IMR-90 (cell line): Measurements from ENCODE around the gene PPP1R37. TPM values are rescaled to one million over a fixed set of nuclear protein-coding genes. Genes with fewer than 3 reads are reported as not detected.

ENCODE experiments used
- ATAC-seq: fragments of 200-7000 bp; cut with Tn5 transposase; 2 replicates; pipeline ENCODE4 v1.9.1; 2020; ENCODE audit warnings: low read depth, mild to moderate bottlenecking, moderate library complexity
- BruUV-seq: library from RNA; stranded (reverse); fragments of 400-500 nt; replicated peaks from 2 replicates; lab custom pipeline; 2021; lab: Mats Ljungman, UMichigan
- CTCF ChIA-PET: fragments of 300-600 bp; formaldehyde crosslinking; extraction: SDS; loops from one replicate; lab custom pipeline; 2021; ENCODE audit warnings: antibody characterized with exemption; lab: Yijun Ruan, JAX
- POLR2A ChIA-PET: fragments of 300-600 bp; sonication (Branson Sonifier 250); formaldehyde crosslinking; loops from one replicate; lab custom pipeline; 2022; ENCODE audit warnings: antibody characterized with exemption; ENCODE audit not compliant: unreplicated experiment; lab: Charles Lee
- DNase-seq: peaks from one replicate; pipeline ENCODE4 v3.0.0; 2013
- H2AFZ ChIP-seq: replicated peaks from 2 replicates; pipeline ENCODE3; 2013; ENCODE audit warnings: low read length, mild to moderate bottlenecking; ENCODE audit not compliant: poor library complexity
- H2AK5ac ChIP-seq: 2 replicates; pipeline ENCODE4 v1.6.1; 2013; ENCODE audit warnings: low read depth, low read length, inconsistent platforms
- H2AK9ac ChIP-seq: replicated peaks from 2 replicates; pipeline ENCODE3; 2013; ENCODE audit warnings: mild to moderate bottlenecking, low read depth, low read length, moderate library complexity; ENCODE audit not compliant: poor library complexity
- H2BK120ac ChIP-seq: 2 replicates; pipeline ENCODE4 v1.6.1; 2013; ENCODE audit warnings: low read depth, low read length, inconsistent platforms
- H2BK15ac ChIP-seq: 3 replicates; pipeline ENCODE4 v1.6.1; 2013; ENCODE audit warnings: low read depth, low read length, inconsistent platforms
- H2BK20ac ChIP-seq: 2 replicates; pipeline ENCODE4 v1.6.1; 2013; ENCODE audit warnings: low read depth, mild to moderate bottlenecking, inconsistent platforms, low read length, moderate library complexity
- H2BK5ac ChIP-seq: 2 replicates; pipeline ENCODE4 v1.6.1; 2013; ENCODE audit warnings: mild to moderate bottlenecking, low read depth, low read length, inconsistent platforms; ENCODE audit not compliant: poor library complexity, severe bottlenecking
- H3K14ac ChIP-seq: replicated peaks from 2 replicates; pipeline ENCODE4 v1.6.1; 2013; ENCODE audit warnings: low read depth, low read length, inconsistent platforms
- H3K18ac ChIP-seq: 2 replicates; pipeline ENCODE4 v1.6.1; 2013; ENCODE audit warnings: low read depth, low read length, control low read depth
- H3K23ac ChIP-seq: 2 replicates; pipeline ENCODE4 v1.6.1; 2013; ENCODE audit warnings: low read depth, low read length, inconsistent platforms
- H3K27ac ChIP-seq: 2 replicates; pipeline ENCODE4 v1.5.1; 2013; ENCODE audit warnings: mild to moderate bottlenecking, control low read depth, low read length; ENCODE audit not compliant: insufficient read depth
- H3K27me3 ChIP-seq: 2 replicates; pipeline ENCODE4 v1.6.1; 2013; ENCODE audit warnings: low read length; ENCODE audit not compliant: control insufficient read depth, insufficient read depth
- H3K36me3 ChIP-seq: 2 replicates; pipeline ENCODE4 v1.6.1; 2013; ENCODE audit warnings: low read length, mixed read lengths; ENCODE audit not compliant: control insufficient read depth, insufficient read depth
- H3K4ac ChIP-seq: 2 replicates; pipeline ENCODE4 v1.6.1; 2013; ENCODE audit warnings: low read depth, low read length, inconsistent platforms
- H3K4me1 ChIP-seq: 2 replicates; pipeline ENCODE4 v1.6.1; 2013; ENCODE audit warnings: low read length, mixed read lengths; ENCODE audit not compliant: control insufficient read depth, insufficient read depth
- H3K4me2 ChIP-seq: 2 replicates; pipeline ENCODE4 v1.6.1; 2013; ENCODE audit warnings: low read depth, mild to moderate bottlenecking, control low read depth, low read length, moderate library complexity
- H3K4me3 ChIP-seq: 2 replicates; pipeline ENCODE4 v1.5.1; 2013; ENCODE audit warnings: low read depth, mild to moderate bottlenecking, control low read depth, low read length, moderate library complexity; ENCODE audit not compliant: insufficient read depth
- H3K56ac ChIP-seq: 2 replicates; pipeline ENCODE4 v1.6.1; 2013; ENCODE audit warnings: low read length, inconsistent platforms; ENCODE audit not compliant: insufficient read depth; ENCODE audit errors: extremely low read depth
- H3K79me1 ChIP-seq, 2 experiments: 2 replicates each; pipeline ENCODE4 v1.6.1; 2013; ENCODE audit warnings: low read length in 2 of 2, inconsistent platforms in 1 of 2, low read depth in 1 of 2
- H3K9ac ChIP-seq: 2 replicates; pipeline ENCODE4 v1.6.1; 2013; ENCODE audit warnings: low read depth, low read length, control low read depth
- H3K9me1 ChIP-seq: 2 replicates; pipeline ENCODE4 v1.6.1; 2013; ENCODE audit warnings: low read length, inconsistent platforms; ENCODE audit not compliant: insufficient read depth
- H3K9me3 ChIP-seq: 2 replicates; pipeline ENCODE4 v1.6.1; 2013; ENCODE audit warnings: low read length; ENCODE audit not compliant: control insufficient read depth, insufficient read depth
- H4K20me1 ChIP-seq: 2 replicates; pipeline ENCODE4 v1.6.1; 2013; ENCODE audit warnings: low read length, inconsistent platforms; ENCODE audit not compliant: insufficient read depth
- H4K5ac ChIP-seq: 2 replicates; pipeline ENCODE4 v1.6.1; 2013; ENCODE audit warnings: mild to moderate bottlenecking, low read depth, low read length, control low read depth
- H4K8ac ChIP-seq, 2 experiments: 2 replicates each; pipeline ENCODE4 v1.6.1; 2013; ENCODE audit warnings: low read depth in 2 of 2, low read length in 2 of 2, control low read depth in 1 of 2, inconsistent platforms in 1 of 2
- H4K91ac ChIP-seq: 2 replicates; pipeline ENCODE4 v1.6.1; 2013; ENCODE audit warnings: low read depth, low read length, inconsistent platforms; ENCODE audit not compliant: insufficient read depth
- CEBPB ChIP-seq: IDR thresholded peaks from 2 replicates; pipeline ENCODE4 v1.6.1; 2012; ENCODE audit warnings: low read depth, low read length, improper control_type of control experiment
- CHD1 ChIP-seq: IDR thresholded peaks from 2 replicates; pipeline ENCODE4 v1.6.1; 2012; ENCODE audit warnings: low read depth, low read length, improper control_type of control experiment
- FOS ChIP-seq: fragments of 150-350 bp; IDR thresholded peaks from 2 replicates; pipeline ENCODE4 v1.6.1; 2016; ENCODE audit warnings: low read depth, low read length
- MAFK ChIP-seq: IDR thresholded peaks from 2 replicates; pipeline ENCODE4 v1.6.1; 2012; ENCODE audit warnings: low read depth, low read length, improper control_type of control experiment
- MAZ ChIP-seq: IDR thresholded peaks from 2 replicates; pipeline ENCODE4 v1.6.1; 2012; ENCODE audit warnings: low read depth, mild to moderate bottlenecking, low read length, improper control_type of control experiment, moderate library complexity, borderline replicate concordance
- MXI1 ChIP-seq: IDR thresholded peaks from 2 replicates; pipeline ENCODE4 v1.6.1; 2012; ENCODE audit warnings: low read depth, mild to moderate bottlenecking, low read length, moderate library complexity, borderline replicate concordance
- RCOR1 ChIP-seq: IDR thresholded peaks from 2 replicates; pipeline ENCODE4 v1.6.1; 2012; ENCODE audit warnings: mild to moderate bottlenecking, low read length, improper control_type of control experiment; ENCODE audit not compliant: insufficient replicate concordance
- RFX5 ChIP-seq: IDR thresholded peaks from 2 replicates; pipeline ENCODE4 v1.8.0; 2012; ENCODE audit warnings: low read depth, mild to moderate bottlenecking, low read length, moderate library complexity
- WGBS, 2 experiments: methylation state at CpG; one replicate each; pipeline versions ENCODE4 v1.1.5 to v1.1.7; 2013; ENCODE audit warnings: missing lambda C conversion rate in 2 of 2; ENCODE audit not compliant: insufficient read length in 1 of 2; ENCODE audit errors: extremely low coverage in 2 of 2; 5-methylcytosine and 5-hydroxymethylcytosine counted together
- dilution Hi-C: fragments of 300-500 bp; cut with HindIII; formaldehyde crosslinking; loops from one replicate; pipeline ENCODE4 v1.14.3; 2018; ENCODE audit warnings: low sequenced_read_pairs; ENCODE audit not compliant: unreplicated experiment
- in situ Hi-C: fragments of 300-500 bp; cut with MboI; formaldehyde crosslinking; loops from 3 replicates; pipeline ENCODE4 v1.14.3; 2019; ENCODE audit warnings: low sequenced_read_pairs, inconsistent platforms, mixed read lengths
- intact Hi-C: fragments of 100-400 bp; cut with micrococcal nuclease; formaldehyde crosslinking; loops from 2 replicates; pipeline ENCODE4 v1.10.0; 2022
- polyA plus RNA-seq, 3 experiments: library from polyadenylated mRNA; depleted of rRNA; stranded (reverse); fragments of >200 nt; gene quantifications; 2 replicates each; pipeline ENCODE4 v1.2.3, GENCODE V29; 2012; ENCODE audit warnings: low replicate concordance in 1 of 3
- total RNA-seq: library from RNA; depleted of rRNA; stranded (reverse); fragments of >200 nt; gene quantifications from 2 replicates; pipeline ENCODE4 v1.2.3, GENCODE V29; 2012
- TF ChIP-seq, protein P1 (sequence below): fragments of 150-350 bp; IDR thresholded peaks from 2 replicates; pipeline ENCODE4 v1.6.1; 2016; ENCODE audit warnings: low read depth, mild to moderate bottlenecking, low read length, moderate library complexity, borderline replicate concordance

Gene PPP1R37
- total and polyA plus RNA-seq, 2 of the 4 experiments (the other 2 are of a cell fraction), result 13.1 to 18.5 TPM

GRCh38 chr19:45124021-45124420 is 31.0 kb downstream of the PPP1R37 start:
- no peak overlapping the region for H4K8ac ChIP-seq
- 94% methylated on average over 2 of the region's 6 CpGs; no CpG with 5 or more reads in 1 of the 2 experiments for WGBS, 2 experiments
- H3K14ac ChIP-seq, result no peak overlapping the region
- H3K27me3 ChIP-seq, result no peaks in the 10 kb centered on the region
- intact Hi-C loops (no loop called here), dilution Hi-C loops (no loop called here), in situ Hi-C loops (no loop called here)
- H4K5ac ChIP-seq, result no peak overlapping the region
- no peak overlapping the region for H3K4me2 ChIP-seq
- no peak overlapping the region for H4K91ac ChIP-seq
- no TSS peak for BruUV-seq
- no peak for ATAC-seq
- H4K20me1 ChIP-seq, result peaks cover 84% of the 10 kb centered on the region
- no peak overlapping the region for H3K56ac ChIP-seq
- no peak overlapping the region for H2BK120ac ChIP-seq
- H3K9me3 ChIP-seq, result no peaks in the 10 kb centered on the region
- peaks cover 3% of the 10 kb centered on the region; the same call in 1 of the 2 replicates for H3K36me3 ChIP-seq
- peaks cover 43 to 83% of the 10 kb centered on the region in 2 experiments for H3K79me1 ChIP-seq
- H3K27ac ChIP-seq, result no peak overlapping the region
- no peak overlapping the region for H2BK5ac ChIP-seq
- H3K4me3 ChIP-seq, result no peak overlapping the region
- peaks cover 3% of the 10 kb centered on the region; the same call in 1 of the 2 replicates for H3K9me1 ChIP-seq
- H3K9ac ChIP-seq, result no peak overlapping the region
- no peak overlapping the region for H3K4ac ChIP-seq
- no peak for DNase-seq
- TF ChIP-seq CHD1 (no peak), RCOR1 (no peak), MAZ (no peak), RFX5 (no peak), CEBPB (no peak), MAFK (no peak), FOS (no peak), MXI1 (no peak)
- TF ChIP-seq, protein P1, sequence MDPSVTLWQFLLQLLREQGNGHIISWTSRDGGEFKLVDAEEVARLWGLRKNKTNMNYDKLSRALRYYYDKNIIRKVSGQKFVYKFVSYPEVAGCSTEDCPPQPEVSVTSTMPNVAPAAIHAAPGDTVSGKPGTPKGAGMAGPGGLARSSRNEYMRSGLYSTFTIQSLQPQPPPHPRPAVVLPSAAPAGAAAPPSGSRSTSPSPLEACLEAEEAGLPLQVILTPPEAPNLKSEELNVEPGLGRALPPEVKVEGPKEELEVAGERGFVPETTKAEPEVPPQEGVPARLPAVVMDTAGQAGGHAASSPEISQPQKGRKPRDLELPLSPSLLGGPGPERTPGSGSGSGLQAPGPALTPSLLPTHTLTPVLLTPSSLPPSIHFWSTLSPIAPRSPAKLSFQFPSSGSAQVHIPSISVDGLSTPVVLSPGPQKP, result no peak
- H3K23ac ChIP-seq, result no peak overlapping the region
- H2BK15ac ChIP-seq, result no peak overlapping the region
- H3K18ac ChIP-seq, result no peak overlapping the region
- H3K4me1 ChIP-seq, result no peaks in the 10 kb centered on the region
- no peak overlapping the region for H2AK5ac ChIP-seq
- POLR2A ChIA-PET, result no interaction called here
- no peak overlapping the region for H2AK9ac ChIP-seq
- no peak overlapping the region for H2BK20ac ChIP-seq
- CTCF ChIA-PET, result no interaction called here
- H2AFZ ChIP-seq, result no peak overlapping the region
